HL-60 (cell line): ENCODE measurements around the gene KDM5C.
"Not testable (repeated sequence)": the region's sequence is repeated elsewhere in the genome, so short reads cannot be mapped to it uniquely, and the experiment has no call there.

Source experiments
- DNase-seq, 2 experiments: peaks; one replicate each; pipeline ENCODE4 v3.0.0-alpha.2; 2010 to 2020; ENCODE audit warnings: low read depth in 1 of 2, low spot score in 1 of 2
- H3K27ac ChIP-seq: fragments of 250-450 bp; sonication (Bioruptor Pico); replicated peaks from 2 replicates; pipeline ENCODE4 v1.5.1; 2020; ENCODE audit warnings: mild to moderate bottlenecking, moderate library complexity
- H3K27me3 ChIP-seq: fragments of 250-450 bp; sonication (Bioruptor Pico); 2 replicates; pipeline ENCODE4 v1.5.1; 2021; ENCODE audit warnings: mild to moderate bottlenecking, moderate library complexity; ENCODE audit not compliant: insufficient read depth, poor library complexity, severe bottlenecking
- H3K4me3 ChIP-seq: replicated peaks from 2 replicates; pipeline ENCODE4 v1.5.1; 2011; ENCODE audit warnings: mild to moderate bottlenecking, control low read depth, low read length; ENCODE audit not compliant: insufficient read depth
- GABPA ChIP-seq: IDR thresholded peaks from 2 replicates; pipeline ENCODE4 v1.6.1; 2012; ENCODE audit warnings: low read depth
- POLR2AphosphoS5 ChIP-seq: IDR thresholded peaks from 2 replicates; pipeline ENCODE4 v1.6.1; 2012; ENCODE audit warnings: low read depth
- REST ChIP-seq: IDR thresholded peaks from 2 replicates; pipeline ENCODE4 v1.6.1; 2012; ENCODE audit warnings: low read depth; ENCODE audit not compliant: insufficient replicate concordance
- SPI1 ChIP-seq: IDR thresholded peaks from 2 replicates; pipeline ENCODE4 v1.6.1; 2012; ENCODE audit warnings: low read depth, mild to moderate bottlenecking, borderline replicate concordance
- TF ChIP-seq, protein P1 (sequence below): IDR thresholded peaks from one replicate; pipeline ENCODE4 v1.5.1; 2011; ENCODE audit warnings: low read length, control low read depth, inconsistent platforms; ENCODE audit not compliant: insufficient read depth

The KDM5C gene

DNA sequence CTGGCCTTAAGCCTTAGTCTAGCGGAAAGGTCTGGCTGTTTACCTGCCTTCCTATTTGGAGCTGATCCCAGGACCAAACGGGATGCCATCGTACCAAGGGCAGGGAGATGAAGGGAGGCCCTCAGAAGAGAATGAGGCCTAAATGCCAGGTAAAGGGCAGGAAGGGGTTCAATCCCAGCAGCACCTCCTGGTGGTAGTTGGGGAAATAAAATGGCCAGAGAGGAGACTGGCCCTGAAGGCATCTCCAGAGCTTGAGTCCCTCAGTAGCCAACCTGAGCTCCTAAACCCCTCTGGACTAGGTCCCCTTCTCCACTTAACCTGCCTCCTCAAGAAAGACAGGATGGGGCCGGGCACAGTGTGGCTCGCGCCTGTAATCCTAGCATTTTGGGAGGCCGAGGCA lies 53.7 kb downstream of the KDM5C start:
- H3K4me3 ChIP-seq, result no peak overlapping the region
- no peak for TF ChIP-seq POLR2AphosphoS5
- TF ChIP-seq SPI1, result no peak
- no peak for TF ChIP-seq GABPA
- no peak for TF ChIP-seq REST
- H3K27me3 ChIP-seq, result no peaks in the 10 kb centered on the region
- H3K27ac ChIP-seq, result no peak overlapping the region
- no peak for DNase-seq

DNA sequence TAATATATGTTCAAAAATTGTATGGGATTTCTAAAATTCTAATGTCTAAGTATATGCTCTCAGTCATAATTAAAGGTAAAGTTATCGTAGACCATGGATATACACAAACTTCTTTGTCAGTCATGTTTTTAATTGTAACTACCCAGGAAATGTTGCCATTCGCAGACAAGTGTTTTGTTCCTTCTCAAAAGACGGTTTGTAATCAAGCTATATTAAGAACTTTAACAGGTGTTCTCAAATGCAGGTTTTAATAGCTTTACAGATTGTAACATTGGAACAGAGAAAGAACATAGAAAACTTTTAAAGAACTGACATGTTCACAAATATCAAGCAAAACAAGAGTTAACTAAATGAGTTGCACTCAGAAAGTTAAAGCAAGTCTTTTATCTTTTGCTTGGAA lies 58.9 kb downstream of the KDM5C start:
- TF ChIP-seq POLR2AphosphoS5 (no peak), SPI1 (no peak), REST (no peak)
- Histone ChIP-seq H3K27me3 (no peaks in the 10 kb centered on the region), H3K4me3 (no peak overlapping the region), H3K27ac (no peak overlapping the region)
- DNase-seq, result no peak

- H3K27me3 ChIP-seq, DNase-seq, H3K4me3 ChIP-seq, H3K27ac ChIP-seq: not testable (repeated sequence)
Measured at GRCh38 chrX:53164566-53164965, 60.4 kb downstream of the KDM5C start.

DNA sequence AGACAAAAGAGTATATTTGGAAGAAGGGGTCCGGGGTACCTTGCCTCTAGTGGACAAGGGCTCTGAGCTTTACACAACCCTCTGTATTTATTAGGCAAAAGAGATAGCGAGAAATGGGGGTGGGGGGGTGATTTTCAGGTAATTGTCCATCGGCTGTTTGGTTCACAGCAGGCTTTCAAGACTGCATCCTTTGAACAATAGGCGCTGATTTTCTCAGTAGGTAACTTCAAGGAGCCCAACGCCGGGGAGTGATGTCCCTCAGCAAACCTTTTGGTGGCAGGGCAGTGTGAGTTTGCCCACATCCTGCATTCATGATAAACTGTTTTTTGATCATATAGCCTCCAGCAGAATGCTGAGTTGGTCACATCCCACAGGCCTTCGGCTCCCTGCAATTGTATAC lies 61.6 kb downstream of the KDM5C start:
- TF ChIP-seq SPI1 (no peak), POLR2AphosphoS5 (no peak), REST (no peak), GABPA (no peak)
- TF ChIP-seq, protein P1, sequence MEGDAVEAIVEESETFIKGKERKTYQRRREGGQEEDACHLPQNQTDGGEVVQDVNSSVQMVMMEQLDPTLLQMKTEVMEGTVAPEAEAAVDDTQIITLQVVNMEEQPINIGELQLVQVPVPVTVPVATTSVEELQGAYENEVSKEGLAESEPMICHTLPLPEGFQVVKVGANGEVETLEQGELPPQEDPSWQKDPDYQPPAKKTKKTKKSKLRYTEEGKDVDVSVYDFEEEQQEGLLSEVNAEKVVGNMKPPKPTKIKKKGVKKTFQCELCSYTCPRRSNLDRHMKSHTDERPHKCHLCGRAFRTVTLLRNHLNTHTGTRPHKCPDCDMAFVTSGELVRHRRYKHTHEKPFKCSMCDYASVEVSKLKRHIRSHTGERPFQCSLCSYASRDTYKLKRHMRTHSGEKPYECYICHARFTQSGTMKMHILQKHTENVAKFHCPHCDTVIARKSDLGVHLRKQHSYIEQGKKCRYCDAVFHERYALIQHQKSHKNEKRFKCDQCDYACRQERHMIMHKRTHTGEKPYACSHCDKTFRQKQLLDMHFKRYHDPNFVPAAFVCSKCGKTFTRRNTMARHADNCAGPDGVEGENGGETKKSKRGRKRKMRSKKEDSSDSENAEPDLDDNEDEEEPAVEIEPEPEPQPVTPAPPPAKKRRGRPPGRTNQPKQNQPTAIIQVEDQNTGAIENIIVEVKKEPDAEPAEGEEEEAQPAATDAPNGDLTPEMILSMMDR, result no peak
- Histone ChIP-seq H3K4me3 (no peak overlapping the region), H3K27me3 (no peaks in the 10 kb centered on the region), H3K27ac (no peak overlapping the region)
- no peak for DNase-seq
